GM18861 (cell line): ENCODE data around the gene DYNLL1.
"Not testable (repeated sequence)": the region's sequence is repeated elsewhere in the genome, so short reads cannot be mapped to it uniquely, and the experiment has no call there.

ENCODE experiments used
- ATAC-seq: cut with Tn5 transposase; IDR thresholded peaks from one replicate; pipeline ENCODE4 v1.9.1; 2021; ENCODE audit not compliant: unreplicated experiment

DYNLL1 gene

DNA sequence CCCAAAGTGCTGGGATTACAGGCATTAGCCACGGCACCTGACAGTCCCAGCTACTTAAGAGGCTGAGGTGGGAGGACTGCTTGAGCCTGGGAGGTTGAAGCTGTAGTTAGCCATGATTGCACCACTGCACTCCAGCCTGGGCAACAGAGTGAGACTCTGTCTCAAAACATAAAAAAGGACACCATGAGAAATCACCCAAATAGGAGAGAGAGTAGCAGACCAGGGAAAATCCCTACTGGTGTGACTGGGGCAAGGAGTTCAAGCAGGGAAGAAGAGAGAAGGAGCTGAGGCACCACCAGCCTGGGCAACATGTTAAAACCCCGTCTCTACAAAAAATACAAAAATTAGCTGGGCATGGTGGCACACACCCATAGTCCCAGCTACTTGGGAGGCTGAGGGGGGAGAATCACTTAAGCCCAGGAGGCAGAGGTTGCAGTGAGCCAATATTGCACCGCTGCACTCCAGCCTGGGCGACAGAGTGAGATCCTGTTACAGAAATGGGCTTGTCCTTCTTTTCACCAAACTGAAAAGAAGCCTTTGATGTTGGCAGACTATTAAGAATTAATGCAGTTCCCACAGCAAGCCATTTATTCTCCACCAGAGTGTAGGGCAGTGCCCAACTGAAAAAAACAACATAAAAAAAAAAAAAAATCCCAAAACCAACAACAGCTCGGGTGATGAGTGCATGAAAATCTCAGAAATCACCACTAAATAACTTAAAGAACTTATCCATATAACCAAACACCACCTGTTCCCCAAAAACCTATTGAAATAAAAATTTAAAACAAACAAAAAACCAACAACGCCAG is 21.9 kb upstream of the DYNLL1 start:
- no peak for ATAC-seq

DNA sequence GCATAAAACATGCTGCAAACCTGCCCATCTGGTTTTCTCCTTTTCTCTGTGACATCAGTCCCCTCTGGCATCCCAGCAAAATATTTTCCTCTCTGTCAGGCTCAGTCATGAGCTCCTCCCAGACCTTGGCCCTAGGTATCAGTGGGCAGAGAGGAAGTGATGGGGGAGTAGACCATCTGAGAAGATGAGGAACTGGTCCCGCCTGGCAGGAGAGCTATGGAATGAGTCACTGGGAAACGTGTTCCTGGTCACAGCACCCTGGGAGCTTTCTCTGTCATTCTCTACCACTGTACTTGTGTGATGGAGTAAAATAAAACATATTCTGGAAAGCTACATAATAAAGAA is 21.3 kb upstream of the DYNLL1 start:
- ATAC-seq = no peak

GRCh38 chr12:120475643-120476042 is 20.3 kb upstream of the DYNLL1 start:
- no peak for ATAC-seq

GRCh38 chr12:120479458-120479857 is 16.5 kb upstream of the DYNLL1 start:
- no peak for ATAC-seq

DNA sequence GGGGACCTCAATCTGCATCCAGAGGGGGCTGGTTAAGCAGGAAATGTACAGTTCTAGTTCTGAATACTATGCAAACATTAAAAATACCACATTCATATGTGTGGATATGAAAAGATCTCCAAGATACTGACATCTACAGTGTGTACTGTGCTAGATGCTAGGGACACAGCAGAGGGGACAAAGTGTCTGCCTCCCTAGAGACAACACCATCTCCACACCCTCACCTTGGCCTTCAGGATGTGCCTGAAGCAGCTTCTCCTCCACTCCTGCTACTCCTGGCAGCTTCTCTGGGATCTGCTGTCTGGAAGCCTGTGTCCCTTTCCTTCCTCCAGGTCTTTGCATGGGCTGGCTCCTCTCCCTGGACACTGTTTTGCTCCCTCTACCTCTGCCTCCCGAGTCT is 15.7 kb upstream of the DYNLL1 start:
- ATAC-seq = no peak

DNA sequence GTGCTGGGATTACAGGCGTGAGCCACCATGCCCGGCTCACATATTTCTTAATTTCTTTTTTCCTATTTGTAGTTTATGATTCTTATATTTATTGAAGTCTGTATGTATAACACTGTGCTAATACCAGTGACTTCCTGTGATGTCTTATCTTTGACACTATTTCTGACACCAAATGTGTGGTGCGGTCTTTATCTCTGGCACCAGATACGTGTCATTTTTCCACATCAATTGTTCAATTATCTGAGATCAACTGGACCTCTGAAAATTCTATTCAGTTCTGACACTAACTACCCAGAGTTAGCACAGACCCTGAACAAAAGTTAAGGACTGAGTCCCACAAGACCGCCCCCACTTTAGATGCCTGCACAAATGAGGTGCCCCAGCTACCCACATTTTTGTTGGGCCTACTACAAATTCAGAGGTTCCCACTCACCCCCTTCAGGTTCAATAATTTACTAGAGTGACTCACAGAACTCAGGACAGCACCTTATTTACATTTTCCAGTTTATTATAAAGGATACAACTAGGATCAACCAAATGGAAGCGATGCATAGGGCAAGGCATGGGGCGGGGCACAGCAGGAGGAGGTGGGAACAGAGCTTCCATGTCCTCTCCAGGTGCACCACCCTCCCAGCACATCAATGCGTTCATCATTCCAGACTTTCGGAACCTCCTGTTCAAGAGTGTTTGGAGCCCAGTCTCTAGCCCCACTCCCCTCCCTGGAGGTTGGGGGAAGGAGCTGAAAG is 14.7 kb upstream of the DYNLL1 start:
- no peak for ATAC-seq

GRCh38 chr12:120483621-120484020 is 12.3 kb upstream of the DYNLL1 start:
- ATAC-seq = no peak

- ATAC-seq = no peak
Observed at GRCh38 chr12:120485961-120486881, 9.7 kb upstream of the DYNLL1 start.

GRCh38 chr12:120487552-120487951 is 8.4 kb upstream of the DYNLL1 start:
- ATAC-seq = not testable (repeated sequence)

- no peak for ATAC-seq
Observed at GRCh38 chr12:120488057-120488640, 7.8 kb upstream of the DYNLL1 start.

GRCh38 chr12:120489018-120489417 is 6.9 kb upstream of the DYNLL1 start:
- no peak for ATAC-seq

- no peak for ATAC-seq
Observed at GRCh38 chr12:120490325-120490724, 5.6 kb upstream of the DYNLL1 start.

DNA sequence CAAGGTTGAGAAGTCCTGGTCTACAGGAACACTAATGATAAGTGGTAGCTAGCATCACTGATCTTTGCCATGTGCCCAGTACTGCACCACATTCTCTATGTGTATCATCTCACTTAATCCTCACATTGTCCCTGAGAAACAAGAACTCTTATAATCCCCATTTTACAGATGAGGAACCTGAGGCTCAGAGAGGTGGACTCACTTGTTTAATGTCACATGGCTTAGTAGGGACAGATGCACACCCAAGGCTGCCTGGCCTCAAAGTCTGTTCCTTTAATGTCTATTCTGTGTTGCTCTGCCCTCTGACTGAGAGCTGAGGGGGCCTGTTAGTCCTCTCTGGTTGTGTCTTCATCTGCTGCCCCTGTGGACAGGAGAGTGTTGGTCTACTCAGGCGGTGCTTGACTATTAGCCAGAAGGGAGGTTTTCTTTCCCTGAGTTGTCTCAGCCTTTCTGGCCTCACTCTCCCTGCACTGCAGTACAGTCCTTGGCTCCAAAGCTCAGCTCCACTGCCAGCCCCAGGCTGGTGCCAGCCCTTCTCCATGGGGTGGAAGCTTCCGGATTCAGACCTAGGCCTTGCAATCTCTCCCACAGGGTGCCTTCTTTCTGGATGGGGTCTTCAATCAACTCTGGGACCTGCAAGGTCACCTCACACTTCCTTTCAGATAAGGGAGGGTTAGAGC is 4.9 kb upstream of the DYNLL1 start:
- no peak for ATAC-seq

- no peak for ATAC-seq
Observed at GRCh38 chr12:120495186-120495730, 655 bp upstream of the DYNLL1 start.

DNA sequence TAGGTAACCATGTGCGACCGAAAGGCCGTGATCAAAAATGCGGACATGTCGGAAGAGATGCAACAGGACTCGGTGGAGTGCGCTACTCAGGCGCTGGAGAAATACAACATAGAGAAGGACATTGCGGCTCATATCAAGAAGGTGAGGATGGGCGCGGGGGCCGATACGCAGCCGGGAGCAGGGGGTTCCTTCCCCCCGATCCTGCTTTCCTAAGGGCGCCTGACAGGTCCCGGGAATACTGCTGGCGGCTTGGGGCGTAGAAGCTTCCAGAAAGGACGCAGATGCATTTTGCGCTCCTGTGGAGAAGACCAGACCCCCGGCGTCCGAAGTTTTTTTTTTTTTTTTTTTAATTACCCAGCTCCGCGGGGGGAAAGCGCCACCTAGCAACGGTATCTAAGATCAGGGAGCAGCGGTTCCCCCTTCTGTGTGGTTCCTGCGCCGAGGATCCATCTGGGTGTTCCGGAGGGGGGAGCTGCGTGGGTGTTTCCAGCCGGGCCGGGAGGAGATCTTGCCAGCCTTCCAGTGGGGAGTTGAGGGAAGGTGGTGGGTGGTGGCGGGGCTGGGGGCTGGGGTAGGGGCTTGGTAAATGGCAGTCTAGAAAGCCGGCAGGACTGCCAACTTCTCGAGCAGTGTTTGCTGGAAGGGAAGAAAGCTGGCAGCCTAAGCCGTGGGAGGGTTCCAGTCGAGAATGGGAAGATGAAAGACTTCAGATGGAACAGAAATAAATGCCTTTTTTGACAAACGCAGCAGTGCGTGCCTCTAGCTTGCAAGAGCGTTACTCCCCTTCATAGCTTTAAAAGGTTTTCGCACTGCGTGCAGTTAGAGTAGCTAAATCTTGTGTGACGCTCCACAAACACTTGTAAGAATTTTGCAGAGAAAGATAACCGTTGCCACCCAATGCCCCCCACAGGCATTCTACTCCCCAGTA is 764 bp downstream of the DYNLL1 start:
- peak; percentile 11 for ATAC-seq

DNA sequence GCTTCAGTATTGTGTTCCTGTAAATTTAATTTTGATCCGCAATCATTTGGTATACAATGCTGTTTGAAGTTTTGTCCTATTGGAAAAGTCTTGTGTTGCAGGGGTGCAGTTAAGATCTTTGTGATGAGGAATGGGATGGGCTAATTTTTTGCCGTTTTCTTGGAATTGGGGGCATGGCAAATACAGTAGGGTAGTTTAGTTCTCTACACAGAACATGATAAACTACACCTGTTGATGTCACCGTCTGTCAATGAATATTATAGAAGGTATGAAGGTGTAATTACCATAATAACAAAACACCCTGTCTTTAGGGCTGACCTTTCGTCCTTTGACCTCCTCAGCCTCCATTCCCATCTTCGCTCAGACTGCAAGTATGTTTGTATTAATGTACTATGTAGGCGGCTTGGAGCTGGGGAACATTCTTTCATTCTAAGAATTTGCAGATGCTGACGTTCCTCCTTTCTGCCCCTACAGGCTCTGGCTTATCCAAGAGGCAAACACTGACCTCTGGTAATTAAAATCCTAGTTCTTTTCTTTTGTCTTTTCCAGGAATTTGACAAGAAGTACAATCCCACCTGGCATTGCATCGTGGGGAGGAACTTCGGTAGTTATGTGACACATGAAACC is 1.7 kb downstream of the DYNLL1 start:
- ATAC-seq = no peak

DNA sequence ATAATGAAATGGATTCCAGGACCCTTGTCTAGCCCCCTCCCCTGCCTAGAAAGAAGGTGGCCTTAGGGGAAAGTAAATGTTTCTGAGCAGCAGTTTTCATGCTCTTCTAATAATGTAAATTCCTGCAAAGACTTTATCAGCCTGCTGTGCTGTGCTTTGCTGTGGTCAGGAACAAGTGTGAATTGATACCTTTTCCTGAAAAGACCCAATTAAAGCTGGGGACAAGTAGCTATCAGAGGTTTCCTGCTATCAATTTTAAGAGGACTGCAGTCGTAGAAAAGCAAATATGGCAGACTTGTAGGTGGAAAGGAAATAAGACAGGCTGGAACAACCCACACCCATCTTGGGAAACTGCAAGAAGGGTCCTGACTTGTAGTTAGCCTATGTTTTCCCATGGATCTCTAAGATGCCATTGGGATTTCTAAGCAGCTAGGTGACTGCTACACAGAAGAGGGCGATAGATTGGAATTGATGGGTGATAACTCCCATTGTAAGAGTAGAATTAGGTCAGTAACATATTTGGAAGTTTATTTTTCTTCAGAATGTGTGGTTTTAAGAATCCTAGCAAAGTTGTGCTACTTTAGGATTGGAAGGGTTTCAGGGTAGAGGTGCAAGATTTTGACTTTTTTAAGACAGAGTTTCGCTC is 3.1 kb downstream of the DYNLL1 start:
- ATAC-seq = no peak

DNA sequence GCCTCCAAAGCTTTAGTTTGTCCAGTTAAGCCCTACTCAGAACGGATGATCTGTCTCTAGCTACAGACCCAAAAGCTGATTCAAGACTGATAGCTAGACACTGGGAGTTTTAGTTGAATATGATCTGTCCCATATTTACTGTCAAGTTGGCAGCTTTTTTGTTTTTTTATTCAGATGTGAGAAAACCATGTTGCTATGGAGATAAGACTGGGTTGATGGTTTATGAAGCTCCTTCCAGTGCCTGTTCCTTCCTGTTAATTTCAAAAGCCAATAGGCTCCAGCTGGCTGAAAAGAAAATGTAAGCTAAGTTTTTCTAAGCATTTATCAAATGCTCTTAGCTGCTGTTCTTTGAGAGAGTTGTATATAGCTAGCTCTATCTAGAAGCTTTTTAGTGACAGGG is 4.7 kb downstream of the DYNLL1 start:
- ATAC-seq = no peak
